ENCODE measurements around the gene DNAJC12. TPM values are rescaled to one million over a fixed set of nuclear protein-coding genes. Genes with fewer than 3 reads are reported as not detected.

Gene DNAJC12
- total and polyA plus RNA-seq, 2 of the 8 experiments (the other 6 are each of a cell fraction or from before 2014, with no cell fraction given): 0.86 to 4.2 TPM

DNA sequence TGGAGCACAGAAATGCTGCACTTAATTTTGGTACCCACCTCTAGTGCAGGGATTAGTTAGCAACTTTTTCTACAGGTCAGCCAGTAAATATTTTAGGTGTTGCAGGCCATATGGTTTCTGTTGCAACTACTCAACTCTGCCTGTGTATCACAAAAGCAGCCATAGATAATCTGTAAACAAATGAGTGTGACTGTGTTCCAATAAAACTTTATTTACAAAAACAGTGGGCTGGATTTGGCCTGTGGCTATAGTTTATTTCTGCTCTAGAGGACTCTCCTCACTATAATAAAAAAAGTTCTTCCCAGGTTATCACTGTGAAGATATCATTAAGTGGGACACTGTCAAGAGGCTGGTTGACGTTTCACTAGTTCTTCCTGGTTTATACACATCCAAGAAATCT is 65.8 kb downstream of the DNAJC12 start (continued):
- TF ChIP-seq SAP30 (IDR thresholded peaks at IDR 0.05; ENCODE audit: insufficient read depth, insufficient replicate concordance, low read length) (no peak), EP300 (IDR thresholded peaks at IDR 0.05; ENCODE audit: borderline replicate concordance in 1 of 2, low read depth in 2 of 2, low read length in 2 of 2) (no peak), ASH2L (IDR thresholded peaks at IDR 0.05; ENCODE audit: low read length) (no peak), SP1 (IDR thresholded peaks at IDR 0.05; ENCODE audit: low read depth, low read length) (no peak)
